SIG-M5 (cell line): ENCODE data around the gene CCL18.
"Not testable (repeated sequence)": the region's sequence is repeated elsewhere in the genome, so short reads cannot be mapped to it uniquely, and the experiment has no call there.

ENCODE experiments used
- DNase-seq: peaks from one replicate; lab custom pipeline; 2025; lab: John Stamatoyannopoulos, UW

Gene CCL18

GRCh38 chr17:36104246-36104645, 40.2 kb downstream of the CCL18 start:
- not testable (repeated sequence) for DNase-seq

- DNase-seq = no peak
Observed at GRCh38 chr17:36104701-36105181, 40.7 kb downstream of the CCL18 start.

- no peak for DNase-seq
Observed at GRCh38 chr17:36105781-36106492, 41.9 kb downstream of the CCL18 start.

GRCh38 chr17:36106493-36106835, 42.4 kb downstream of the CCL18 start:
- no peak for DNase-seq

- no peak for DNase-seq
Observed at GRCh38 chr17:36107660-36108059, 43.6 kb downstream of the CCL18 start.

GRCh38 chr17:36108265-36108664, 44.2 kb downstream of the CCL18 start:
- DNase-seq = not testable (repeated sequence)

- no peak for DNase-seq
Observed at GRCh38 chr17:36111068-36111490, 47.0 kb downstream of the CCL18 start.

- DNase-seq = no peak
Observed at GRCh38 chr17:36112572-36112971, 48.5 kb downstream of the CCL18 start.

- not testable (repeated sequence) for DNase-seq
Observed at GRCh38 chr17:36113131-36113530, 49.1 kb downstream of the CCL18 start.

- DNase-seq = not testable (repeated sequence)
Observed at GRCh38 chr17:36114971-36115648, 51.0 kb downstream of the CCL18 start.

GRCh38 chr17:36115649-36115977, 51.5 kb downstream of the CCL18 start:
- DNase-seq = not testable (repeated sequence)

GRCh38 chr17:36117505-36118382, 53.7 kb downstream of the CCL18 start:
- no peak for DNase-seq

GRCh38 chr17:36118477-36119353, 54.6 kb downstream of the CCL18 start:
- DNase-seq = no peak

GRCh38 chr17:36120221-36120620, 56.1 kb downstream of the CCL18 start:
- DNase-seq = no peak

GRCh38 chr17:36121099-36121498, 57.0 kb downstream of the CCL18 start:
- not testable (repeated sequence) for DNase-seq
